Measurements from ENCODE around the gene TAPBP.
"Not testable (repeated sequence)": the region's sequence is repeated elsewhere in the genome, so short reads cannot be mapped to it uniquely, and the experiment has no call there.

Gene TAPBP

DNA sequence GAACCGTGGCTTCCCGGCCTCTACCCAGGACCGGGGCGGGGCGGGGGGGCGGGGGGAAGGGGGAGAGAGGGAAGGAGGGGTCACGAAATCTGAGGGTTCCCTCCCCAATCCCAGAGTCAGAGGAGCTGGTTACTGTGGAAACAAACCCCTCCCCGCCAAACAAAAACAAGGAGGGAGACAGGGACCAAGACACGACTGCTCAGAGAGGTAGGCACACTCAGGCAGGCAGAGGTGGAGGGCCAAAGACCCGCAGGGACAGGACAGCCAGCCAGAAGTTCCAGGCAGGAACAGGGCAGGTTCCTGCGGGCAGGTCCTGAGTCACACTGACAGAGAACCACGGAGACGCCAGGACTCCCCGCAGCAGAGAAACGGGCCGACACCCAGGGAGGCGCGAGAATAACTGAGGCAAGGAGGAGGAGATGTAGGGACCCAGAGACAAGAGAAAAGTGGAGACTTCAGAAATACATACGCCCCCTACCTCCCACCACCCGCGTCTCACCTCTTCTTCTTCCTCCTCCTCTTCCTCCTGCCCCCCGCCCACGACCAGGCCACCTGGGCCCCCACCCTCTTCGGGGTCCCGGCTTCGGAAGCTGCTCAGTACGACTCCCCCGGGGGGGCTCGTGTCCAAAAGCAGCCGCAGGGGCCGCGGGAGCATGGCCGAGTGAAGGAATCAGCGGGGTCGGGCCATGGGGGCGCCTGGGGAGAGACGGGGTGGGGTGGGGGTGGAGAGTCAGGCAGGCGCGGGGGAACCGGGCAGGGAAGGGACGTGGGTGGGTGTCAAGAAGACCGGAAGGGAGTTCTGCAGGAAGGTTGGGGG is 15.7 kb downstream of the TAPBP start:
- in situ Hi-C loops (cut with HindIII; ENCODE audit: low sequenced_read_pairs): no loop called here

DNA sequence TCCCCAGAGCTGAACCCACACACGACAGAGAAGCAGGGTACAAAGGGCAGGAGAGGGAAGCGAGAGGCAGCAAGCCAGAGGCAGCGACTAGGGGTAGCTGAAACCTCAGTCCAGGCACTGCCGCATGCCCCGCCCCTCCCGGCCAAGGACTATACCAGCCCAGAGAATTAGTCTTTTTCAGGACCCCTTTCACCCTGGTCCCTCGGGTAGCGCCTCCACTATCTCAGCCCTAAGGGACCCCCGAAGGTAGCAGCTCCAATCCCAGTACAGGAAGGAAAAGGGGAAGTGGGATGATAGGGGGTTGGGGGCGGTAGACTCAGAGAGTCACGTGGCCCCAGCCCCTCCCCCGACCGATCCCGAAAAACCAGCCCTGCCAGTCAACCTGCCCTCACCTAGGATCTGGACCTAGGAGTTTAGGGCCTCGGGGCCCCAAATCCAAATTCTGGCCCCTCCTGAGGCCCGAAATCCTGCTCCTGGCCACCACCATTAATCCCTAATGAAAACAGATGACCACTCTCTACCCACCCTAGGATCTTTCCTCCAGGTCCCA is 16.4 kb downstream of the TAPBP start:
- in situ Hi-C loops (cut with HindIII; ENCODE audit: low sequenced_read_pairs): no loop called here

DNA sequence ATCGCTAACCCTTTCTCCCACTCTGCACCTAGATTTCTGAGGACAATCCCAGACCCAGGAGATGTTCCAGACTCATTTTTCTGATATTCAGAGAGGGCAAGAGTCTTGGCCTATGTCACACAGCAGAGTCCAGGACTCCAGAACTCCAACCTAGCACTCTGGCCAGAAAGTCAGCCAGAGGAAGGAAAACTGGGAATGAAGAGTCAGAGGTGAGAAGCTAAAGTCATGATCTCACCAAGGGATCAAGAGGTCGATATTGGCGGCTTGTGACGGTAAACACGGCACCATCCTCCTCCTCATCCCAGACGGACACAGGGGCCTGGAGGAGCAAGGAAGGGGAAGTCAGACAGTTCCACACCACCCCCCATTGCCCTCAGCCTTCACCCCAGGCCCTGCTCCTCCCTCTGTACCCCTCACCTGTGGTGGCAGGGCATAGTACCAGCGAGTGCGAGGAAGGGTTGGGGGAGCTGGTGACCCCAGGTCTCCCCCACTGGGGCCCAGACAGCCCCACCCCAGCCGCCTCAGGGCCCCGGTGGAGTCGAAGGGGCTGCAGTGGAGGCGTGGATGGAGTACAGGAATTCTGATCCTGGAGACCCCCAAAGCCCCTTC is 17.0 kb downstream of the TAPBP start:
- in situ Hi-C loops (cut with HindIII; ENCODE audit: low sequenced_read_pairs): no loop called here

DNA sequence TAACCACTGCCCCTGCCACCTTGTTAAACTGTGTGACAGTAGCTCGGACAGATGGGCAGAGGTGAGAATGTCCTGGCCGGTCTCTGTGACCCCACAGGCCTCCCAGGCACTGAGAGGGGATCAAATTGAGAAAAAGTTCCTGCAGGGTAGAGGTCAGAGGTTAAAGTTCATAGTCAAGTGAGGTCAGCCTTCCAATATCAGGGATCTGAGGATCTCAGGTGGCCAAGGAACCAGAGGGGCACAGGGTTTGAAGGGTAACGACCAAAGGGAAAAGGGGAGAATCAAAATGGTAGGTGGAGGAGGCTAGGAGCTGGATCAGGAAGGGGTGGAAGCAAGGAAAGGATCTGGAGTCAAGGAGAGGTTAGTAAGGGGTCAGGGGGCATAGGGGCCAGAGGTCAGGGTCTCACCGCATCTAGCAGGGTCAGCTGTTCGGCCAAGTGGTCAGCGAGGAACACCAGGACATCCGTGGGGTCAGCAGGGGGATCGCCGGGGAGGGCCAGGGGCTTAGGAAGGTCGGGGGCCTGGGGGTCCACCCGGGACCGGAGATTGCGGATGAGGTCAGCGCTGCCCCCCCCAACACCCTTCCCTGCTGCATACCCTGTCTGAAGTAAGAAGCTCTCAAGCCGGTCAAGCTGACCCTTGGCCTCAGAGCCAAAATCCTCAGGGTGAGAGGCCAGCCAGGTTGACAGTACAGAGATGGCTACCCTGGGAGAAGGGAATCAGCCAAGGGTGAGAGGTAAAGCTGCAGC is 18.1 kb downstream of the TAPBP start:
- in situ Hi-C loops (cut with HindIII; ENCODE audit: low sequenced_read_pairs): no loop called here

DNA sequence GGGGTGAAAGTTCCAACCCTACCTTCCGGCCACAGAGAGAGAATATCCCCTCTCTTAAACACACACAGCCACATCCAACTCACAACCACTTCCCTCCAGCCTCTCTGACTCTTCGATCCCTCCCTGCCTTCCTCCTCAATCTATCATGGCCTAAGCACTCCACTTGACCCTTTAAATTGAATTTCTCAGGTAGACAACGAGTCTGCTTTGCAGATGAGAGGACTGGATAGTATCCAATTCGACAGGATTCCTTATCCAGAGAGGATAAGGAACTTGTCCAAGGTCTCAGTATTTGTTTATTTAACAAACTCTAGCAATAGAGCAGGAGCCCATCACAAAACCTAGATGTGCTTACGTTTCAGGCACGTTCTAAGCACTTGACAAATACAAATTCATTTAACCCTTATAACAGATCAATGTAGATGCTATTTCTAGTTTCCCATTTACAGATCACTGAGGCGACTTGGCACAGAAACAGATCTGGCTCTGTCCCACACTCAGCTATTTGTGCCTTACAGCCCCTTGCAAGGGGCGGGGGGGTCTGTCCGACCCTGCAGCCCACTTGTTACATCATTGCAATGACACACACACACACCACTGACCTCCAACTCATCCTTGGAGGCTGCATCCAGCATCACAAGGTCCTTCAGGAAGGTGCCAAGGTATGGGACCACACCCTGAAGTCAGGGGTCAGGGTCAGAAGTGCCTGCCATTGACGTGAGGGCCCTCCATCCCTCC is 19.6 kb downstream of the TAPBP start:
- in situ Hi-C loops (cut with HindIII; ENCODE audit: low sequenced_read_pairs): no loop called here

DNA sequence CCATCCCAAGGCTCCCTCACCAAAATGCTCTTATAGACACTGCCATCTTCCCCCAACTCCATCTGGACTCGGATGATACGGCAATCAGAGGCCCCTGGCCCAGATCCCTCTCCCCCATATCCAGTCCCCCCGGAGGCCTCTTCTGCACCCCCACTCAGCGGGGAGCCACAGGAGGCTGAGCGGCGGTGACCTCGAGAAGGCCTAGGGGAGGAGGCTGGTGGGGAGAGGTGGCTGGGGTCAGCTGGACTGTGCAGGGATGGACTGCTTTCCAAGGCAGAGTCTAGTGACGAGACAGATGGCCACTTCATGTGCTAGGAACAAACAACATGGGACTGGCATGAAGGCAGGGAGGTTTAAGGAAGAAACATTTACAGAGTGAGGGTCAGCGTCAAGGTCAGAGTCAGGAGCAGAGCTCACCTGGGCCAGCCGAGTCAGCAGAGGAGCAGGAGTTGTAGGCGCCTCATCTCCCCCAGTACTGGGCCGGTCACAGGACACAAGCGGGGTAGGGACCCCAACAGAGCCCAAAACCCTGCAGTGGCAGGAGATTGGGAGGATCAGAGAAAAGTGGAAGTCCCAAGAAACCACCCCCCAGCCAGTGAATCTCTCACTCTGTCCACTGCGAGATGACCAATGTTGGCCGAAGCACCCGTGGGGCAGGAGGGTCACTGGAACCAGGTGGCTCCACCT is 20.7 kb downstream of the TAPBP start:
- in situ Hi-C loops (cut with HindIII; ENCODE audit: low sequenced_read_pairs): no loop called here

DNA sequence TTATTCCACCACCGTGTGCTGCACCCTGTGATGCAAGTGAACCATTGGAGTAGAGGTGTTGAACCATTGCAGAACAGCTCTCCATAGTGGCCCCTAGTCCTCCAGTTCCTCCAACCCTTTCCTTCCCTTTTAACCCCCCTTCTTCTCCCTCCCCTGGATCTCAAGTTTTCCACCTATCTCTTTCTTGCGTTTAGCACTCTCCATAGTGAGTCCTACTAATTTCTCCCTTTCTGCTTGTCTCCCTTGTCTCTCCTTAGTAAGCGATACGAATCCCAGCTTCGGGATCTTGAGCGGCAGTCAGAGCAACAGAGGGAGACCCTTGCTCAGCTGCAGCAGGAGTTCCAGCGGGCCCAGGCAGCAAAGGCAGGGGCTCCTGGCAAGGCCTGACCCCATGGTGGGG is 23.4 kb downstream of the TAPBP start:
- in situ Hi-C loops (cut with HindIII; ENCODE audit: low sequenced_read_pairs): no loop called here

DNA sequence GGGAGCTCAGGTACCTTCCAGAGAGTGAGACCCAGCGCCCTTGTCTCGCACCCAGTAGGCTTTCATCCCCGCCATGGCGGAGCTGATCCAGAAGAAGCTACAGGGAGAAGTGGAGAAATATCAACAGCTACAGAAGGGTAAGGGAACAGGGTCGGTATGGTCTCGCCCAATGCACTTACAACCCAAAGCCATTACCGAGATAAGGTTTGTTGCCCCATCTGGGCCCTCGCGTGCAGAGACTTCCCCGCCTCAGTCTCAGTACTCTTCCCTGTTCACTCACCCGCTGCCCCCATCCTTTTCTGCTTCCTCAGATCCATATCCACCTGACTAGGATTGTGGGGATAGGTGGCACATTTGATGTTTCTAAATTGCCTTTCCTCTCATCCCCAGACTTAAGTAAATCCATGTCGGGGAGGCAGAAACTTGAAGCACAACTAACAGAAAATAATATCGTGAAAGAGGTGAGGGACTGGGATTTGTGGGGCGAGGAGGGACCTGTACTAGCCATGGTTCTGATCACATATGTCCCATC is 24.0 kb downstream of the TAPBP start:
- in situ Hi-C loops (cut with HindIII; ENCODE audit: low sequenced_read_pairs): no loop called here

DNA sequence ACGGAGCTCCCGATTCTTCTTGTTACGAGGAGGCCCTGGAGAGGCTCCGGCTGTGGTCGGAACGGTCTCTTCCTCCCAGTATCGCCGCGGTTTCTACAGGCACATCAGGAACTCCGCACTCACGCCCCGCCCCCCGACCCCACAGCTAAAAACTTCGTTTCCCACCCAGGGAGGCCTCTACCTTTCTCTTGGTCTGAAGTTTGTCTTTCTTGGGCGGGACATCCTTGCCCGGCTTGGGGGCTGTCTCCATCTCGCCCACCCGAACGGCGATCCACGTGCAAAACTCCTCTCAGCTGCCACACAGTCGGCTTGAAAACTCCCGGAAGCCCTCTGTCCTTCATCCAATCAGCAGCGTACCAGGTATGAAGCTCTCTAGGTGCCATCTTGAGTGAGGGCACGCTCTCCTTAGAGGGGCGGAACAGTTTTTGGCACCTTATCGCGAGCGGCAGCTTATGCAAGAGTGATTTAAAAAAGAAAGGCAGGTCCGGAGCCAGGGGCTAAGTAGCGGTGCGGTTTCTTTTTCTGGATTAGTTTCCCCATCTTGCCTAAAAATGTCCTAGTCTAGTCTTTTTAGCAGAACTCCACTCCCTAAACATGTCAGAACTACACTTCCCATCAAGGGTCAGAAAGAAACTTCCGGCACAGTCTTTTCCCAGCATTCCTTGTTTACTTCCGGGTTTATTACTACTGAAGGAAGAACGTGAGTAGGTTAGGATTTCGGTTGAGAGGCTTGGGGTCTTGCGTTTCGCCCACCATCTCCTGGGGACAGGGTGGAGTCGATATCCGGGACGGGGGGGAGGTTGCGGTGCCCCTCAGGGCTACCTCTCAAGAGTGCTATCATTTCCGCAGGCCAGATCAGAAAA is 24.7 kb downstream of the TAPBP start, which contains the start of the genes PFDN6 and WDR46:
Gene PFDN6 (plus strand): TSS at position 681 of the 863 bp plus-strand sequence. CDS start 256 bp downstream, outside the sequence.
Gene WDR46 (minus strand): TSS at position 319 of the 863 bp plus-strand sequence. CDS start 69 bp downstream, at position 250.
- in situ Hi-C loops (cut with HindIII; ENCODE audit: low sequenced_read_pairs): no loop called here

DNA sequence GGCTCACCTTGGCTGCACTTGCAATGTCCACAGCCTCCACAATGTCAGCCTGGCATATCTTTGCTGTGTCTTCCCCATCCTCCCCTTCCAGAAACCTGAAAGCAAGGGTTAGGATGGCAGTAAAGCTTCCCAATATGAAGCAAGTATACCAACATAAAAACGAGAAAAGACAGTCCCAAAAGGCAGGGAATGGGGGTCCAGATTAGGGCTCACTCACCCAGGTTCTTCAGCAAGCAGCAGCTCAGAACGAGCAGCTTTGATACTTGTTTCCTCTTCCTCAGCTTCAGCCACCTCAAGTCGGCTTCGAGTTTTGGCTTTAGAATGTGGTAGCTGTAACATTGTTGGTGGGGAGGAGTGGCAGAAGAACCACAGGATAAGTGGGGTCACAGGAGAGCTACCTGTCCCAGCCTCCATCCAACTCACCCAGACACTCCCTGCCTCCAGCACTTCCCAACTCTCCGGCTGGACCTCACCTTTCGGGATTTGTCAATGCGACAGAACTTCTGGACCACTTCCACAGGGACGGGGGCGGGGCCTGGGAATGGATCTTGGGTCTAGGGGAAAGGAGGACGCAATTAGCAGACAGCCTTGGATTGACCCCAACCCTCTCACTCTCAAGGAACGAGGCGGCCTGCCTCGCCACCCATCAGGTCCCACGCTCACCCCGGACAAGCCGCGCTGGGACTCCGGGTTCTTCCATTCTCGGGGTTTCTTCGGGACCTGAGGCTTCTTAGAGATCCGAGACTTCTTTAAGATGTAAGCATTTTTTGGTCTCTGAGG is 25.5 kb downstream of the TAPBP start:
- in situ Hi-C loops (cut with HindIII; ENCODE audit: low sequenced_read_pairs): no loop called here

DNA sequence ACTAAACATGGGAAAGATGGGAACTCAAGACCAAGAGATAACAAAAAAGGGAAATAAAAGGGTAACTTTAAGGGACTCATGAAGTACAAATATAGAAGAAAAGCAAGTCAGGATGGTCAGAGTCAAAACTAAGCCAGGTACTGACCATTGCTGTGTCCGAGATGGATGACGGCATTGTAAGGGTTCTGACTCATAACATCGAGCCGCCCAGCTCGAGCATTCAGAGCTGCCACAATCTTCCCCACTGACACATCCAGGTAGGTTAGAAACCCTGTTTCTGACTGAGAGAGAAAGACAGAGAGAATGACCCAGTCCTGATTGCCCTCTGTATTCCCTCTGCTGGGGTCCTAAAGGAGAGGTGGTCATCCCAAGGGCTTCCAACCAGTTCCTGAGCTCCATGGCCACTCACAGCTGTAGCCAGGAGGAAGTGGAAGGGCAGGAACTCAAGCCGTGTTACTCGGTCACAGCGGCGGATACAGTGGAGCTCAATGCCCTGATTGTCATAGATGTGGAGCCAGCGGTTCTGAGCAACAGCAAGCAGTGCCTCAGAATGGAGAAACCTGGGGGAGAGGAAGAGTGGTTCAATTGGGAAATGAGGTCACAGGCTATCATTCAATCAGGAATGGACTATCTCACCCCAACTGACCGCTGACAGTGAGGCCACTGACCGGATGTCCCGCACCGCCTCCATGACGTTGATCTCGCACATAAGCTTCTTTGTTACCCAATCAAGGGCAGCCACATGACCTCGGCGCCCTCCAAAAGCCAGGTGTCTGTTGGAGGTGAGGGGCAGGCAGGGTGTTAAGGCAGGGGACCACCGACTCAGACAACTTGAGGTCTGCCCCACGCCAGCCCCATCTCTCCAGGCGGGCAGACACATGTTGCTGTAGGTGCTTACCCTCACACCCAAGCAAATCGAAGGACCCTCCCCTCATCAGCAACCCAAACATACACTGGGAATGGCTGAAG is 26.6 kb downstream of the TAPBP start:
- in situ Hi-C loops (cut with HindIII; ENCODE audit: low sequenced_read_pairs): no loop called here

DNA sequence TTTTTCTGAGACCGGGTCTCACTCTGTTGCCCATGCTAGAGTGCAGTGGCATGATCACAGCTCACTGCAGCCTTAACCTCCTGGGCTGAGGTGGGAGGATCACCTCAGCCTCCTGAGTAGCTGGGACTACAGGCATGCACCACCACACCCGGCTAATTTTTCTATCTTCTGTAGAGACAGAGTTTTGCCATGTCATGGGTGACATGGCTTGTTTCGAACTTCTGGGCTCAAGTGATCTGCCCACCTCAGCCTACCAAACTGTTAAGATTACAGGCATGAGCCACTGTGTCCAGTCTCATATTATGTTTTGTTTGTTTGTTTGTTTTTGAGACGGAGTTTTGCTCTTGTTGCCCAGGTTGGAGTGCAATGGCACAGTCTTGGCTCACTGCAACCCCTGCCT is 28.7 kb downstream of the TAPBP start:
- in situ Hi-C loops (cut with HindIII; ENCODE audit: low sequenced_read_pairs): not testable (repeated sequence)

DNA sequence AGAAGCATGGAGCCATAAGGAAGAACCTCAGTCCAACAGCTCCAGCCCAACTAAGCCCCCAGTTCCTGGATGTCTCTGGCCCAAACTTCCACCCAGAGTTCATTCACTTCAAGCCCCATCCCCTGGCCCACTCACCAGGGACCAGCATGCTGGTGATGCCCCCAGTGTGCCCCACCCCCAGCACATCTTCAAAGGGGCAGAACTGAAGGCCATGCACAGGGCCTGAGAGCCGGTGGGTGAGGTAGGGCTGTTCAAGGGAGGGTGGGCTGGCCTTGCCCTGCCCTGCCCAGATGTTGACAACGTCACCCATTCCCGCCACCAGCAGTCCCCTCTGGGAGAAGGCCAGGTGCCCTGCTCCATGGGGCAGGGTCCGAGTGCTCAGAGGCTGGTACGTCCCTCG is 33.3 kb downstream of the TAPBP start:
- in situ Hi-C loops (cut with HindIII; ENCODE audit: low sequenced_read_pairs): no loop called here

DNA sequence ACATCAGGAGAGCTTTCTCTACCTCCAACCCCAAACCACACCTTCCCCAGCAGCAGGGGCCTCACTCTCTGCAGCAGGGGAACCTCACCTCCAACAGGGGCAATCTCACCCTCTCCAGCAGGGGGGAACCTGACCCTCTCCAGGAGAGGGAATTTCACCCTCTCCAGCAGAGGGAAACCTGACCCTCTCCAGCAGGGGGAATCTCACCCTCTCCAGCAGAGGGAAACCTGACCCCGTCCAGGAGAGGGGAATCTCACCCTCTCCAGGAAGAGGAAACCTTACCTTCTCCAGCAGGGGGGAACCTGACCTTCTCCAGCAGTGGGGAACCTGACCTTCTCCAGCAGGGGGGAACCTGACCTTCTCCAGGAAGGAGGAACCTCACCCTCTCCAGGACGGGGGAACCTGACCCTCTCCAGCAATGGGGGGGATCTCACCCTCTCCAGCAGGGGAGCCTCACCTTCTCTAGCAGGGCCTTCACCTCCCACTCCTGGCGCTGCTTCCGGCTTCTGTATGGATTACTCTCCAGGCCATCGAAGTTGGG is 33.8 kb downstream of the TAPBP start:
- in situ Hi-C loops (cut with HindIII; ENCODE audit: low sequenced_read_pairs): no loop called here

DNA sequence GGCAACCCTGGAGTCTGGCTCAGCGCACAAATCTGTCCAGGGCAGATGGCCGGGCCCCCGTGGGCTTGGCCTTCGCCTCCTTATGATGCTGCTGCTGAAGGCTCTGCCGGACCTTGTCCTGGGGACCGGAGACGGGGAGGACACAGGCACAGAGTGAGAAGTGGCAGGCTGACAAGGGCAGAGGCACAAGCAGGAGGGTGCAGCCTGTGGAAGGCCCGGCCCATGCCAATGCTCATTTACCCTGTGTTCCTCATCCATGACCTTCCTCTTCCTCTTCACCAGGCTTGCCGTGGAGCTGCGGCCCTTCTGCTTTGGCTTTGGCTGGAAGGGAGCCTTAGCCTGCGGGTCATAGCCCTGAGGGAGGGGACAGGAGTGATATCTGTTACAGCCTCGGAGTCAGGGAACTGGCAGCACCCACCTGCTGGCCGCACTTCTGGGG is 34.6 kb downstream of the TAPBP start:
- in situ Hi-C loops (cut with HindIII; ENCODE audit: low sequenced_read_pairs): no loop called here

DNA sequence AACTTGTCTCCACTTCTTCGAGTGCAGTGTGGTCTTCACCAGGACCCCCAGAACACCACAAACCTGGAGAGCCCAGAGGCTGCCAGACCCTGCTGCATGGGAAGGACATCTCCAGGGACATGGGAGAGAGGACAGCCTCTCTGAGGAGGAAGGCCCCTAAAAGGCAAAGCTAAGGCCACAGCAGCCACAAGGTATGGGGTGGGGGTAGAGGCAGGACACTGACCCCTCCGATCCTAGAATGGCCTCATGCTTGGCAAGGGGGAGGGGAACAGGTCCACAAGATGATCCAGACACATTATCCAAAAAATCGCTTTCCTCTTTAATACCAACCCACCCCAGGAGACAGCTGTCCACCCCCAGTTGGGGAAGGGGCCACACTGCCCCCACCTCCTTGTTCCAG is 35.1 kb downstream of the TAPBP start:
- in situ Hi-C loops (cut with HindIII; ENCODE audit: low sequenced_read_pairs): no loop called here

DNA sequence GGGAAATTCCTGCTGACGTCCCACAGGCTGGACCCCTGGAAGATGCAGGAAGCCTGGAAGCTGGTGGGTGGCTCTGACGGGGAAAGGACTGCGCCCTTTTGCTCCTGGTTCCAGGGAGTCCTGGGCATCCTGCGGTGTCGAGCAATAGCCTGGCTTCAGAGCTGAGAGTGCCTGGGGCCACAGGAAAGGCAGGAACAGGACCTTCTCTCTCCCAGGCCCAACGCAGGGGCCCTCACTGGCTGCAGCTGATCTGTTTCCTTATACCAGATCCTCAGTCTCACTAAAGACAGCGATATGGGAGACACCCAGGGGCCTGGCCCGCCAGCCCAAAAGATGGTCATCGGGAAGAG is 35.5 kb downstream of the TAPBP start:
- in situ Hi-C loops (cut with HindIII; ENCODE audit: low sequenced_read_pairs): no loop called here

Measured in DLD1 (cell line).